Retina (tissue), 1 donor: ENCODE data around the gene ZNF70.

ENCODE experiments used
- DNase-seq: peaks from one replicate; pipeline ENCODE4 v3.0.0-alpha.2; 2016

The ZNF70 gene

GRCh38 chr22:23715806-23716375 is 35.0 kb downstream of the ZNF70 start:
- DNase-seq = no peak

- no peak for DNase-seq
These were observed 36.0 kb downstream of the ZNF70 start for GRCh38 chr22:23714596-23715578.

- DNase-seq = no peak
These were observed 37.0 kb downstream of the ZNF70 start for GRCh38 chr22:23713696-23714595.

GRCh38 chr22:23712256-23712655 is 38.7 kb downstream of the ZNF70 start:
- no peak for DNase-seq

DNA sequence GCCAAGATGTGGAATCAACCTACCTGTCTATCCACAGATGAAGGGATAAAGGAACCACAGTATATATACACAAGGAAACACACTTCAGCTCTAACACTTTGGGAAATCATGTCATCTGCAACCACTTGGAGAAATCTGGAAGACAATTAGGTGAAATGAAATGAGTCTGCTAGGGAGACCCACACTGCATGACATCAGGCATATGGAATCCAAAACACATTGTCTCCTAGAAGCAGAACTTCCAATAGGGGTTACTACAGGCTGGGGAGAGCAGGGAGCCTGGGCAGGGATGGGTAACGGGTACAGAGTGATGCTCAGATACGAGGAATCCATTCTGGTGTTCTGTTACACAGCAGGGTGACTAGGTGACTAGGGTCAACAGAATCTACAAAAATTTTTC is 41.8 kb downstream of the ZNF70 start:
- DNase-seq = no peak

DNA sequence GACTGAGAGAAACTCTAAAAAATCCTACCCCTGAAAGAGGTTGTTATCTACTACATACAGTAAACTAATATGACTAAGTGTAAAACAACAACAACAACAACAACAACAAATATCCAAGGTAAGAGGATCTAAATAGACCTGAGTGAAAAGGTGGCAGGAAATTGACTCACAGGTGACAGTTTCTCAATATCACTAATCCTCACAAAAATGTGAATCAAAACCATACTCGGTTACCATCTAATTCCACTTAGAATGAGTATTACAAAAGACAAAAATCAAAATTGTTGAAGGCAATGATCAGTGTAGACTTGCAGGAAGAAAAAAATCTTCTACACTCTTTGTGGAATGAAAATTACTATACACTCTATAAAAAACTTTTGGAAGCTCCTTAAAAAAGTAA is 42.6 kb downstream of the ZNF70 start:
- no peak for DNase-seq

DNA sequence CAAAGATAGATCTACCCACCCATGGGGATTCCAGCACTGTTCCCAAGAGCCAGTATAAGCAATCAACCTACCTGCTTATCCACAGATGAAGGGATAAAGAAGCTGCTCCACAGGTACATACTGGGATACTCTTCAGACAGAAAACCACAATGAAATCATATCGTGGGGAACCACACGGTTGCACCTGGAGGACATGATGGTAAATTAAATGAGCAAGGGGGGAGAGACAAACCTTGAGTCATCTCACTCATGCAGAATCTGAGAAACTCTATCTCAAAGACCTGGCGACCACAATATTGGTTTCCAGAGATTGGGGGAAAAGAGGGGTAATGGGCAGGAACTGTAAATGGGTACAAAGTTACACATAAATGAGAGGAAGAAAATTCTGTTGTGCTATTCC is 45.6 kb downstream of the ZNF70 start:
- DNase-seq = no peak

- no peak for DNase-seq
These were observed 46.1 kb downstream of the ZNF70 start for GRCh38 chr22:23704829-23705228.

GRCh38 chr22:23704062-23704461 is 46.9 kb downstream of the ZNF70 start:
- no peak for DNase-seq

DNA sequence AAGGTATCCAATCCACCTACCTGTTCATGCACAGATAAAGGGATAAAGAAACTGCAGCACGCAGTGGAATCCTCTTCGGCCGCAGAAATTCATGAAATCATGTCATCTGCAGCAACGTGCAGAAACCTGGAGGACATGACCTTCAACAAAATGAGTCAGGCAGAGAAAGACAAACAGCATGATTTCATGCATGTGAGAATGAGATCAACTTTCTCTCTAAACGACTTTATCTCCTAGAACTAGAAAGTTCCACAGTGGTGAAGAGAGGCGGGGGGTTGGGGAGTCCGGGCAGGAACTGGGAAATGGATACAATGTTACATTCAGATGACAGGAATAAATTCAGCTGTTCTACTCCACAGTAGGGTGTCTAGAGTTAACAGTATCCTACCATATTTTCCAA is 50.2 kb downstream of the ZNF70 start:
- DNase-seq = no peak

- no peak for DNase-seq
These were observed 52.2 kb downstream of the ZNF70 start for GRCh38 chr22:23698673-23699235.

- no peak for DNase-seq
These were observed 52.8 kb downstream of the ZNF70 start for GRCh38 chr22:23698094-23698493.

GRCh38 chr22:23697031-23697970 is 53.6 kb downstream of the ZNF70 start:
- DNase-seq = no peak

- no peak for DNase-seq
These were observed 54.5 kb downstream of the ZNF70 start for GRCh38 chr22:23696326-23696851.

GRCh38 chr22:23695571-23696325 is 55.2 kb downstream of the ZNF70 start:
- no peak for DNase-seq

DNA sequence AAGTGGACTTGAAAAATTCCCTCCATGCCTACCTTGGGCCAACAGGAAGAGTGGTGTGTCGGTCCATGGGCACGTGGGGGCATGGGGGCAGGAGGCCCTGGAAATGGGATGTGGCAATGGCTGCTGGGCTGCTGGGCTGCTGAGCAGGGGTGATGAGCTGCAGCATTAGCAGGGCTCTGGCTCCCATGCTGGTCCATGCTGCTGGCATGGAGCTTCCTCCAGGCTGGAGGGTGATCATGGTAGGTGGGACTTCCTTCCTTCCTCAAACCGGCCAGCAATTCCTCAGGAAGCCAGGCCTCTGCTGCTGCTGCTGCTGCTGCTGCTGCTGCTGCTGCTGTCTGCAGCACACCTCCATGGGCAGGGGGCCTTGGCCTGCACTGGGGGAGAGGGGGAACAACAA is 55.8 kb downstream of the ZNF70 start:
- no peak for DNase-seq

DNA sequence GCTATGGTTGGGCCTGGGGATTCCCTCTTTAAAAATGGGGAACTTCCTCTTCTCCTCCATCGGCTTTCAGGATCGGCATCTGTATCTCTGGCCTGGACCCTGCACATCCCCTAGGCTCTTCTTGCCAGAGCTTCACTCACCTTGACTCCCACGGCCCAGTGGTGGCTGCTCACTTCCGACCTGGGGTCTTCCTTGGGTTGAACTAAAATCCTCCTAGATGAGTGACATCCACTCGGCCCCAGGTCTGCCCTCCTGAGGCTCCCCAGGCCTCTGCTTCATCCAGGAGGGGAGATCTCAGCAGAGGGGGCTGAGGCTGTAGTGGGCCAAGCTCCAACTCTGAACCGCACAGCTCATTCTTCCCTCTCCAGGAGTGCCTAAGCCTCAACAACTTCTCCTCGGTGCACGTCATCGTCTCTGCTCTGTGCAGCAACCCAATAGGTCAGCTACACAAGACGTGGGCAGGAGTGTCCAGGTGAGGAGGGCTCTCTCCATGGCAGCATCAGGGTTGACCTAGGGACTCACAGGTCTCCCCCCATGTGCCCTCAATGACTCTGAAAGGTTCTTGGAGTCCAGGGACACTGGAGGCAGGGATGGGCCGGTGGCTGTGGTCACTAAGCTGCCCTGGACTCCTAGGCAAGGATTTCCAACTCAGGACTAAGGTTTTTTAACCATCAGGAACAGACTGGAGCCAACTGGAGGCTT is 56.8 kb downstream of the ZNF70 start:
- no peak for DNase-seq

DNA sequence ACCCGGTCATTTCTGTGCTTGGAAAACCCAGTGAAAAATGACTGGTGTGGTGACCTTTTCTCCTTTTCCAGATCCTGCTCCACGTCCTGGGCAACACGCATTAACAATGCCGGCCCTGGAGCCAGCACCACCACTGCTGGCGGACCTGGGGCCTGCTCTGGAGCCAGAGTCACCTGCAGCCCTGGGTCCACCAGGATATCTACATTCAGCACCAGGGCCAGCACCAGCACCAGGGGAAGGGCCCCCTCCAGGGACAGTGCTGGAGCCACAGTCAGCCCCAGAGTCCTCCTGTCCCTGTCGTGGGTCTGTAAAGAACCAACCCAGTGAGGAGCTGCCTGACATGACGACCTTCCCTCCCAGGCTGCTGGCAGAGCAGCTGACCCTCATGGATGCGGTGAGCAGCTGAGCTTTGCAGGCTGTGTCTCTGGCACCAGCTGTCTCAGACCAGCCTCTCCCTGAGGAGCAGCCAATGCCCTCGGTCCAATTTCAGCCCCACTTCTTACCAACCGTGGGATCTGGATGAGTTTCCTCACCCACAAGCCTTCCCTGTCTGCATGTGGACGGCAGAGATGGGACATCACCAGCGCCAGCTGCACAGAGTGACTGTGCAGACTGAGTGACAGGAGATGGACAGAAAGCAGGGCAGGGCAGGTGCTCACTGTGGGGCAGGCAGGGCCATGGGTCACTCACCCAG is 58.2 kb downstream of the ZNF70 start:
- DNase-seq = no peak

DNA sequence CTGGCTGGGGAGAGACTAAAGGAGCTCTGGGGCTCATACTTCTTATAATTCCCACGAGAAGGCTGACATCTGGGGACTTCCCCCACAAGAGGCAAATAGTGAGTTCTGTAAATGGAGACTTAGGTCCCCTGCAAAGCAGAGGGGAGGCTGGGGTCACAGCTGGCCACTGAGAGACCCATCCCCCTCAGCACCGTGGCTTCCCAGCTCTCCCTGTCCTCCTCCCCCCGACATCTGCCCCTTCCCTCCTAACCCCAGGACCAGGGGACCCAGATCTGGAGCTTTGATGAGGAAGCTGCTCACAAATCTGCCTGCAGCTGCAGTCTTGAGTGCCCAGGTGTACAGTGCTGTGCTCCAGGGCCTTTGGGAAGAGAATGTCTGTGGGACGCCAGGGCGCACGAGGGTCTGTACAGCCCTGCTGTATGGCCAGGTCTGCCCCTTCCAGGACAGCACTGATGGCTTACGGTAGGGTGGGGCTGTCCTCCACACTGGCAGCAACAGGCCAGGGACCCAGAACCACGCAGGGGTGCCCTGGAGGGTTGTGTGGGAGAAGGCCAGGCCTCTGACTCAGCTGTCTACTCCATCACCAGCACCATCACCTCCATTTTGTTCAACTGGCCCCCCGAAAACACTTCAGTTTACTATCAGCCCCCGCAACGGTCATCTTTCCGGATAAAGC is 59.0 kb downstream of the ZNF70 start:
- DNase-seq = no peak
